ENCODE results near the gene ATRAID. TPM values are rescaled to one million over a fixed set of nuclear protein-coding genes. Genes with fewer than 3 reads are reported as not detected.

Gene ATRAID
- total RNA-seq, 1 experiment from 2014 or later: 180 TPM

DNA sequence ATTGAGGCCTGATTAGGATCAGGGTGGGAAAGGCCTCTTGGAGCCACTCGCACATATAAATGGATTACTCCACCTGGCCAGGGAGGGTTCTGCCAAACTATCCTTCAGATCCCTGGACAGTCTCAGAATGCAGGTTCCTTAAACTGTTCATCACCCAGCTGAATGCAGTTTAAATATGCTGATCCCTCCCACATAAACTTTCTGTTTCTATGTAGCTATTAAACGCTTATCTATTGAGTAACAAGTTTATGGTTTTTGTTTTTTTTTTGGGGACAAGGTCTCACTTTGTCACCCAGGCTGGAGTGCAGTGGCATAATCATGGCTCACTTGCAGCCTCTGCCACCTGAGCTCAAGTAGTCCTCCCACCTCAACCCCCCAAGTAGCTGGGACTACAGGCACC lies 7.2 kb downstream of the ATRAID start:
- DNase-seq (ENCODE audit: low read depth): no peak

DNA sequence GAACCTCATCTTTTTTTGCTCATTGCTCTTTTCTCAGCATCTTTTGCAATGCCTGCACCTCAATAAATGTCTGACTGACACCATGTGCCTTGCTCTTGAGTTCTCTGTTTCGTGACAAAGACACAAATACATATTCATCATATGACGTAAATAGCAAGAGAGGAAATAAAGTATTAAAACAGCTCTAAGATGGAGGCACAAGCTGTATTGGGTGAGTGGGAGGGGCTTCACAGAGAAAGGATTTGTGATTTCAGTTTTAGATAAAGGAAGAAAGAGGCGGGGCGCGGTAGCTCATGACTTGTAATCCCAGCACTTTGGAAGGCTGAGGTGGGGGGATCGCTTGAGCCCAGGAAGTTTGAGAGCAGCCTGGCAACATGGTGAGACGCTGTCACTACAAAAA lies 8.2 kb downstream of the ATRAID start:
- DNase-seq (ENCODE audit: low read depth): no peak

DNA sequence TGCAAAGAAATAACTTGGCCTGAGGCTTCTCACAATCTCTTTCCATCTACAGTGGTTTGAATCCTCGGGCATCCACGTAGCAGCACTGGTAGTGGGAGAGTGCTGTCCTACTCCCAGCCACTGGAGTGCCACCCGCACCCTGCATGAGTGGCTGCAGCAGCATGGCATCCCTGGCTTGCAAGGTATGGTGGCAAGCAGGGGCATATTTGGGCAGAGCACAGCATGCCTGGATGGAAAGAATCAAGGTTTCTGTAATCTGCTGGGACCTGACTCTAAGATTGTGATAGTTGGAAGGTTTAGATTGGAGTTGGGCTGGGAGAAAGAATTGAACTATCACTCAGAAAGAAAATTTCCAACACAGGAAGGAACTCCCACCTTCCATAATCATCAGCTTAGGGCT lies 9.3 kb downstream of the ATRAID start:
- no peak for DNase-seq (ENCODE audit: low read depth)

DNA sequence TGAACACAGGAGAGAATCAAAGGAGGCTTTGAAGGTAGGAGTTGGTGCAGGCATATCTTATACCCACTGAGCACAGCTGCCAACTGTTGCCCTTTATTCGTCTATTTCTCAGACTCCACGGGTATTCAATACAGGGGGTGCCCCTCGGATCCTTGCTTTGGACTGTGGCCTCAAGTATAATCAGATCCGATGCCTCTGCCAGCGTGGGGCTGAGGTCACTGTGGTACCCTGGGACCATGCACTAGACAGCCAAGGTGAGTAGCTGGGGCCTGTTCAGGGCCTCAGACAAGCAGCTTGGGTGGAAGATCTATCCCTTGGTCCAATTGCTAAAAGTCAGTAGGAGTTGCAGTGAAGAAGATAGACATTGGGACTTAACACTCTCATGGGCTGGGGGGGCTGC lies 10.6 kb downstream of the ATRAID start:
- DNase-seq (ENCODE audit: low read depth): no peak

- DNase-seq (ENCODE audit: low read depth): no peak
Measured at GRCh38 chr2:27223416-27223815, 11.6 kb downstream of the ATRAID start.

DNA sequence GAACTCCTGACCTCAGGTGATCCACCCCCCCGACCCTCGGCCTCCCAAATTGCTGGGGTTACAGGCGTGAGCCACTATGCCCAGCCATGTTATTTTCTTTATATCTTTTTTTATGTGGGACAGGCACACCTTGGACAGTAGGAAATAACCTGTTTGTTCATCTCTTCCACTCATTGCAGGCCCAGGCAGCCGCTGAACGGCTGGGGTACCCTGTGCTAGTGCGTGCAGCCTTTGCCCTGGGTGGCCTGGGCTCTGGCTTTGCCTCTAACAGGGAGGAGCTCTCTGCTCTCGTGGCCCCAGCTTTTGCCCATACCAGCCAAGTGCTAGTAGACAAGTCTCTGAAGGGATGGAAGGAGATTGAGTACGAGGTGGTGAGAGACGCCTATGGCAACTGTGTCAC lies 13.7 kb downstream of the ATRAID start:
- DNase-seq (ENCODE audit: low read depth): no peak

DNA sequence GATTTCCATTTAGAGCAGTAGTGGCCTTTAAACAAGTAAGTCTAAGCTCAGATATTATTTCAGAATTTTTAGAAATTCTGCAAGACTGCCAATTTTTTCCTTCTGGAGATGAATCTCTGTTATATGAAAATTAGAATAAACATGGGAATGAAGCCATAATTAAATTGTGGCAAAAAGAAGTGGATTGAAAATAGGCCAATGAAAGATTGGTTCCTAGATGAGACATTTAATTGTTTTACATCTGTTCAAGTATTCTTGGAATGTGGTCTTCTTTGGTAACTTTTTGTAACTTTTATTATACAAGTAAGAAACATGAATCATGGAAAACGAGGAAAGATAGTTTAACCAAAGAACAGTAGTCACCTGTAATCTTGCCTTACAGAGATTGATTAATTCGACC lies 15.7 kb downstream of the ATRAID start:
- no peak for DNase-seq (ENCODE audit: low read depth)

DNA sequence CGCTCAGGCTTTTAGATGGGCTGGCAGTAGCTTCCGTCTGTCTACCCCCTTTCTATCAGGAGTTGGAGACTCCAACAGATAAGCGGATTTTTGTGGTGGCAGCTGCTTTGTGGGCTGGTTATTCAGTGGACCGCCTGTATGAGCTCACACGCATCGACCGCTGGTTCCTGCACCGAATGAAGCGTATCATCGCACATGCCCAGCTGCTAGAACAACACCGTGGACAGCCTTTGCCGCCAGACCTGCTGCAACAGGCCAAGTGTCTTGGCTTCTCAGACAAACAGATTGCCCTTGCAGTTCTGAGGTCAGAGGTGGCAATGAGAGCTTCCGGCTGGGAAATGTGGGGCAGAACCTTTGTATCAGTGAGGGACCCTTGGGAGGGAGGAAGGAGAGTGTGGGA lies 20.1 kb downstream of the ATRAID start:
- no peak for DNase-seq (ENCODE audit: low read depth)

GRCh38 chr2:27233341-27233740 lies 21.5 kb downstream of the ATRAID start:
- no peak for DNase-seq (ENCODE audit: low read depth)

GRCh38 chr2:27236136-27236535 lies 24.3 kb downstream of the ATRAID start:
- DNase-seq (ENCODE audit: low read depth): no peak

DNA sequence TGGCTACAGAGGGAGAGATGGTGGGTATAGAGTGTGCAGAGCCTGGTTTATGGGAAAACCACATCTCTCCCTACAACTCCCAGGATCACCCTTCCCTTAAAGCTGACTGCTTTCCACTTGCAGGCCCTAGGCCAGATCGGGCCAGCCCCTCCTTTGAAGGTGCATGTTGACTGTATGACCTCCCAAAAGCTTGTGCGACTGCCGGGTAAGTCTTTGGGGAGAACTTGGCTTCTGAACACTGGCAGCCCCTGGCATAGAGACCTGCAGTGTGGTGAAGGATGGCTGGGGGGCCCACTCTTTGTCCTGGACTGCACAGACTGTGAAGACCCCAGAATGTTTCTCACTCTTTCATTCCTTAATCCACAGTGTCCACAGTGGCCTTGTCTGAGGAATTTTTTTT lies 24.8 kb downstream of the ATRAID start:
- no peak for DNase-seq (ENCODE audit: low read depth)

GRCh38 chr2:27237341-27237945 lies 25.6 kb downstream of the ATRAID start:
- DNase-seq (ENCODE audit: low read depth): no peak

DNA sequence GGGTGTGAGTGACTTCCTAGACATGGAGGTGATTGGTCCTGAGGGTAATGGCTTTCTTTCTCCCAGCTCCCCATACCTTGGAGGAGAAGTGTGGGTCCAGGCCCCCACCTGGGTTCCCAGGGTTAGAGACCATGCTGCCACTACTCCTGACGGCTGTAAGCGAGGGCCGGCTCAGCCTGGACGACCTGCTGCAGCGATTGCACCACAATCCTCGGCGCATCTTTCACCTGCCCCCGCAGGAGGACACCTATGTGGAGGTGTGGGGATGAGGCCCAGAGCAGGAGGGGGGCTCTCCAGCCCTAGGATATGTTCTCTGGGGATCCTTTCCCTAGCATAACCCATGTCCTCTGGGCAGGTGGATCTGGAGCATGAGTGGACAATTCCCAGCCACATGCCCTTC lies 27.1 kb downstream of the ATRAID start:
- no peak for DNase-seq (ENCODE audit: low read depth)

- DNase-seq (ENCODE audit: low read depth): no peak
Measured at GRCh38 chr2:27240406-27240805, 28.6 kb downstream of the ATRAID start.

DNA sequence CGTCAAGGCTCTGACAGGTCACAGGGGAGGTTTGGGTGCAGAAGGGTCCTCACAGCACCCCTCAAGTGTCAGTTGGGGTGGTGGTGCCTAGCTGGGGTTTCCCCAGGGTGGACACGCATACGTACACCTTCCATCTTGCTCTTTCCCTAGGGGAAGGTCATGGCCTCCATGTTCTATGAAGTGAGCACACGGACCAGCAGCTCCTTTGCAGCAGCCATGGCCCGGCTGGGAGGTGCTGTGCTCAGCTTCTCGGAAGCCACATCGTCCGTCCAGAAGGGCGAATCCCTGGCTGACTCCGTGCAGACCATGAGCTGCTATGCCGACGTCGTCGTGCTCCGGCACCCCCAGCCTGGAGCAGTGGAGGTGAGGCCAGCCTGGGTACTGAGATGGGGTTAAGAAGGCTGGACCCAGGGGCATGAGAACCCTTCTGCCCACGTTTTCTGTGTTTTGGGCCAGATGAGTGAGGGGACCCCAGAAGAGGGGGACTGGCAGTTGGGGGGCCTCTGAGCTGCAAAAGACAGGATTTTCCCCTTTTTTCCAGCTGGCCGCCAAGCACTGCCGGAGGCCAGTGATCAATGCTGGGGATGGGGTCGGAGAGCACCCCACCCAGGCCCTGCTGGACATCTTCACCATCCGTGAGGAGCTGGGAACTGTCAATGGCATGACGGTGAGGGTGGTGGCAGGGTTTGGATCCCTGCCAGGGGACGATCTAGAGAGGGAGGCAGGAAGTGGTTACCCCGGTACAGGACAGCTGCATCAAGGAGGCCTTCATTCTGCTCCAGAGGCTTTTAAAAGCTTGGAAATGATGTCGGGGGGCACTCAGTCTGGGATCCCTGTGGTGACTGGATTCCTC lies 30.1 kb downstream of the ATRAID start:
- DNase-seq (ENCODE audit: low read depth): peak; percentile 71

DNA sequence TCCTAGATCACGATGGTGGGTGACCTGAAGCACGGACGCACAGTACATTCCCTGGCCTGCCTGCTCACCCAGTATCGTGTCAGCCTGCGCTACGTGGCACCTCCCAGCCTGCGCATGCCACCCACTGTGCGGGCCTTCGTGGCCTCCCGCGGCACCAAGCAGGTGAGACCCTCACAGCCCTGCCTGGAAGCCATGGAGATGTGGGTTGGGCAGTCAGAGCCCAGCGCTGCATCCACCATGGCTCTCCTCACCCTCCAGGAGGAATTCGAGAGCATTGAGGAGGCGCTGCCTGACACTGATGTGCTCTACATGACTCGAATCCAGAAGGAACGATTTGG lies 30.7 kb downstream of the ATRAID start:
- DNase-seq (ENCODE audit: low read depth): no peak

DNA sequence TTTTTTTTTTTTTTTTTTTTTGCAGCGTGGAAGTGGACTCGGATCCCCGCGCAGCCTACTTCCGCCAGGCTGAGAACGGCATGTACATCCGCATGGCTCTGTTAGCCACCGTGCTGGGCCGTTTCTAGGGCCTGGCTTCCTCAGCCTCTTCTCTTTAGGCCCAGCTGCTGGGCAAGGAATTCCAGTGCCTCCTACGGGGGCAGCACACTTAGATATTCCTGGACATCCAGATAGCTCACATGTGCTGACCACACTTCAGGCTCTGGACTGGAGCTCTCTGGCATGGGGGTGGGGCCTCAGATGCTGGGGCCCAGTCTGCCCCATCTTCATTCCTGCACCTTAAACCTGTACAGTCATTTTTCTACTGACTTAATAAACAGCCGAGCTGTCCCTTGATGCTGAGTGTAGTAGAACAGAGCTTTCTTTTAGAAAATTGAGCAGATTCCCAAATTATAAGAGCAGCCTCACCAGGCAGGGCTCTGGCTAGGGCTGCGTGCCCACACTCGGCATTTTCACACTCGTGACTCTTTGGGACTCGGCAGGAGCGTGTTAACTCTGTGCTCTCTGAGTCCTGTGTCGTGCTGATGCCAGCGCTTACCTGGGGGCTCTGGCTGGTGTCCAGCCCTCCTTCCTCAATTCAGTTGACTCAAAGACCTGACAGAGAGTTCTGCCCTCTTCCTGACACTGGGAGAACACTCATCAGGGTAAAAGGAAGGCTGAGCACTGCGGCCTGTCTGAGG lies 31.7 kb downstream of the ATRAID start:
- no peak for DNase-seq (ENCODE audit: low read depth)

DNA sequence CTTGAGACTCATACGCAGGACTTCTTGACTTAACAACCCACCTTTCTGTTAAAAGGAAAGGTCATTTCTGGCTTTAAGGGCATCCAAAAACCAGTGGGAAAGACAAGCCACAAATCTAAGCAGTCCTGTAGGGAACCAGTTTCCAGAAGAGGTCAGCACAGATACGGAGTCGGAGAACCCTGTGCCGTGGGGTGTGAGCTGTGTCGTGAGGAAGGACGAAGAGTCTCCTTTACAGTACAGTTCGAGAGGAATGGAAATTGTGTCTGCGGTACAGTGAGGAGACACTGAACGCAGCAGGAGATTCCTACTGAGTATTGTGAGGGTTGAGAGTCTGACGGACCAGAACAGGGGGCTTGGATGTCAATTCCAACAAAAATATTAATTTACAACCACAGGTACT lies 33.3 kb downstream of the ATRAID start:
- DNase-seq (ENCODE audit: low read depth): no peak

DNA sequence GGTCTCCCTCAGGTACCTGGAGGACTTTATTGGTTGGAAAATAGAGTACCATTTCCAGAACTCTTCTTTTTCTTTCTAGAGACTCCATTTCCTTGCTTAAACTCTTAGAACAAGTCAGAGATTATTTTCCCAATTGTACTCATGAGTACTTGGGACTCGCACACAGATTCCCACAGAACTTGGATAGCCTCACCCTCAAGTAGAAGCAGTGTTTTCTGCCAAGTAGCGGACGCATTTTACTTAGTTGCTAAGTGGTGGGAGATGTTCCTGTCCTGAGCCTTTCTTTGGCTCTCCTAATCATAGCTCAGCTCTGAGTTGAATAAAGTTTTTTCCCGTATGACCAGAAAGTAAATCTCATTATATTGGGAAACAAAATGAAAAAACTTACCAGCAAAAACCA lies 33.8 kb downstream of the ATRAID start:
- DNase-seq (ENCODE audit: low read depth): no peak

DNA sequence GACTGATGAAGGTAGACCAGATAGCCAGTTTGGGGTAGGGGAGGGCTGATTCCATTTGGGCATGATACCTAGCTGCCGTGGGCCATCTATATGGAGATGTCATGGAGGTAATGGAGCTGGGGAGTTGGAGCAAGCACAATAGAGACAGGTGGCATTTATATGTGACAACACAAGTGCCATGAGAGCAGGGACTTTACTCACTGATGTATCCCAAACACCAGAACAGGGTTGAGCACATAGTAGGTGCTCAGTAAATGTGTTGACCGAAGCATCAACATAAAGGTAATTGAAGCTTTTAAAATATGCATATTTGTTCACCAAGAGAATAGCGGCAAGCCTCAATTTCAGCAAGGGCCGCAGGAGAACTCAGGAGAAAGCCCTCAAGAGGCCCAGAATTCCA lies 36.1 kb downstream of the ATRAID start:
- no peak for DNase-seq (ENCODE audit: low read depth)

DNA sequence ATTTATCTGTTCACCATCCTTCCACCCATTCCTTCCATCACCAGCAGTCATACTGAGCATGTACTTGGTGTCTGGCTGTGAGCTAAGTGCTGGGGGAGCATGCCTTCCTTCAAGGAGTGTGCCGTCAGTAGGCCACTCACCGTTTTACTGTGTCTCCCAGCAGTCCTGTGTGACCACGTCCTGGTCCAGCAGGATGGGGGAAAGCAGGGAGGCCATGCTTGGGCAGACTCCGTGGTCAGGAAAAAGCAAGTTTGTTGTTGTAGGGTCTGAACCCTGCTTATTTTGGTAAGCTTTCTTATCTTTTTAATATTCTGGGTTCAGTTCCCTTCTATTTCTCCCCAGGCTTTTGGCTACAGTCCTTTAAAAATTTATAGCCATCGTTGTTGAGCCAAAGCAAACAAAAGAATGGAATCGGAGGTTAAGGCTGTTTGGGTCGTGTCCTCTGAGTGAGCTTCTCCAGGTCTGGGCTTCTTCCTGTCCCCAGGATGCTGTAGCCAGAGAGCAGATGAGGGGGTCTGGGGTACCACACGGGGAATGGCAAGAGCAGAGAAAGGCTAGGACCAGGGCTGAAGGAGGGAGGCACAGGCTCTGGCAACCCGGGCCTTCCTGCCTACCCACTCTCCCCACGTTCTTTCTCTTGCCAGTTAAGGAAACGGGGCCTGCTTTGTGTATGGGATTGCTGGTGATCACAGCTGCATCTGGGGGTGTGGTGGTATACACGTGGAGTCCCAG lies 37.5 kb downstream of the ATRAID start:
- no peak for DNase-seq (ENCODE audit: low read depth)
